BLaER1 treated with 17β-estradiol and CSF1 and Interleukin-3, amounts not matched to agents 10 nM and 100 nM (cell line): ENCODE results near the gene CDS2.

ENCODE experiments used
- H3K27ac ChIP-seq, 11 experiments: shearing (Covaris generic); formaldehyde crosslinking; 2 replicates each; pipeline ENCODE4 v1.8.1; 2022
- H3K27me3 ChIP-seq, 11 experiments: shearing (Covaris generic); formaldehyde crosslinking; 2 replicates each; pipeline ENCODE4 v1.8.1; 2022
- H3K36me3 ChIP-seq, 11 experiments: shearing (Covaris generic); formaldehyde crosslinking; 2 replicates each; pipeline ENCODE4 v1.8.1; 2022
- H3K4me1 ChIP-seq, 10 experiments: shearing (Covaris generic); formaldehyde crosslinking; 2 replicates each; pipeline ENCODE4 v1.8.1; 2022
- H3K4me2 ChIP-seq, 11 experiments: shearing (Covaris generic); formaldehyde crosslinking; 2 replicates each; pipeline ENCODE4 v1.8.1; 2022
- H3K4me3 ChIP-seq, 10 experiments: shearing (Covaris generic); formaldehyde crosslinking; 2 replicates each; pipeline ENCODE4 v1.8.1; 2022
- H3K9ac ChIP-seq, 11 experiments: shearing (Covaris generic); formaldehyde crosslinking; 2 replicates each; pipeline ENCODE4 v1.8.1; 2022
- H3K9me3 ChIP-seq, 11 experiments: shearing (Covaris generic); formaldehyde crosslinking; replicated peaks in 1 of 11; 2 replicates each; pipeline ENCODE4 v1.8.1; 2022
- H4K20me1 ChIP-seq, 11 experiments: shearing (Covaris generic); formaldehyde crosslinking; 2 replicates each; pipeline ENCODE4 v1.8.1; 2022
- Cebpa-rat ChIP-seq, 11 experiments: shearing (Covaris generic); IDR thresholded peaks; 2 replicates each; pipeline ENCODE4 v1.8.1; 2022

Gene CDS2

GRCh38 chr20:5160882-5161281 lies 34.1 kb downstream of the CDS2 start:
- Histone ChIP-seq H3K4me1 (peaks cover 41 to 67% (median 53%) of the 10 kb centered on the region in 10 experiments), H3K27me3 (no peaks in the 10 kb centered on the region), H3K9ac (peak overlapping the region in 2 of 11 experiments; percentile 51 to 58; a peak in 4 of 22 replicates), H3K27ac (peak overlapping the region; percentile 23 to 64 (median 53); a peak in 16 of 22 replicates), H3K4me2 (peak overlapping the region in 7 of 11 experiments; percentile 8 to 82 (median 48); a peak in 11 of 22 replicates), H4K20me1 (peaks cover 0 to 48% (median 0%) of the 10 kb centered on the region in 11 experiments; a peak in 5 of 22 replicates), H3K4me3 (peak overlapping the region in 3 of 10 experiments; percentile 5 to 38 (median 27); a peak in 4 of 20 replicates), H3K36me3 (peaks cover 0 to 28% (median 13%) of the 10 kb centered on the region in 11 experiments; a peak in 10 of 22 replicates), H3K9me3 (peaks cover 0 to 48% (median 34%) of the 10 kb centered on the region in 11 experiments; a peak in 18 of 22 replicates)
- TF ChIP-seq Cebpa-rat (IDR thresholded peaks at IDR 0.05) = no peak

- H3K9me3 ChIP-seq = peaks cover 0 to 41% (median 30%) of the 10 kb centered on the region in 11 experiments; a peak in 18 of 22 replicates
- peak overlapping the region in 2 of 11 experiments; percentile 51 to 58; a peak in 3 of 22 replicates for H3K9ac ChIP-seq
- no peaks in the 10 kb centered on the region for H3K27me3 ChIP-seq
- H4K20me1 ChIP-seq = peaks cover 0 to 48% (median 0%) of the 10 kb centered on the region in 11 experiments; a peak in 6 of 22 replicates
- peak overlapping the region; percentile 12 to 64 (median 53); a peak in 16 of 22 replicates for H3K27ac ChIP-seq
- H3K4me1 ChIP-seq = peaks cover 45 to 71% (median 56%) of the 10 kb centered on the region in 10 experiments
- H3K4me3 ChIP-seq = peak overlapping the region in 3 of 10 experiments; percentile 5 to 38 (median 27); a peak in 4 of 20 replicates
- peak overlapping the region in 8 of 11 experiments; percentile 1 to 82 (median 38); a peak in 11 of 22 replicates for H3K4me2 ChIP-seq
- H3K36me3 ChIP-seq = peaks cover 0 to 21% (median 7%) of the 10 kb centered on the region in 11 experiments; a peak in 8 of 22 replicates
- no peak for TF ChIP-seq Cebpa-rat (IDR thresholded peaks at IDR 0.05)
Observed at GRCh38 chr20:5161536-5162164, 34.8 kb downstream of the CDS2 start.

GRCh38 chr20:5164645-5165625 lies 38.1 kb downstream of the CDS2 start:
- Histone ChIP-seq H3K27me3 (no peaks in the 10 kb centered on the region), H3K9ac (peak overlapping the region in 7 of 11 experiments; percentile 11 to 65 (median 53); a peak in 11 of 22 replicates), H3K36me3 (peaks cover 0 to 16% (median 2%) of the 10 kb centered on the region in 11 experiments; a peak in 5 of 22 replicates), H3K4me2 (peak overlapping the region; percentile 66 to 98 (median 93)), H3K27ac (peak overlapping the region in 9 of 11 experiments; percentile 10 to 86 (median 77); a peak in 16 of 22 replicates), H3K9me3 (peaks cover 0 to 31% (median 23%) of the 10 kb centered on the region in 11 experiments; a peak in 18 of 22 replicates), H4K20me1 (peaks cover 0 to 68% (median 8%) of the 10 kb centered on the region in 11 experiments; a peak in 8 of 22 replicates), H3K4me1 (peaks cover 70 to 91% (median 84%) of the 10 kb centered on the region in 10 experiments), H3K4me3 (peak overlapping the region in 6 of 10 experiments; percentile 7 to 40 (median 32); a peak in 8 of 20 replicates)
- no peak for TF ChIP-seq Cebpa-rat (IDR thresholded peaks at IDR 0.05)

GRCh38 chr20:5168651-5169396 lies 42.0 kb downstream of the CDS2 start:
- Histone ChIP-seq H3K27ac (peak overlapping the region; percentile 55 to 86 (median 76)), H3K36me3 (peaks cover 0 to 8% (median 5%) of the 10 kb centered on the region in 11 experiments; a peak in 4 of 22 replicates), H3K27me3 (no peaks in the 10 kb centered on the region), H3K4me2 (peak overlapping the region; percentile 85 to 98 (median 93)), H3K9me3 (no peaks in the 10 kb centered on the region), H3K9ac (peak overlapping the region; percentile 49 to 73 (median 68); a peak in 20 of 22 replicates), H3K4me3 (peak overlapping the region; percentile 9 to 55 (median 42); a peak in 16 of 20 replicates), H3K4me1 (peaks cover 99 to 100% (median 100%) of the 10 kb centered on the region in 10 experiments), H4K20me1 (peaks cover 0 to 97% (median 8%) of the 10 kb centered on the region in 11 experiments; a peak in 10 of 22 replicates)
- no peak for TF ChIP-seq Cebpa-rat (IDR thresholded peaks at IDR 0.05)

GRCh38 chr20:5170341-5170740 lies 43.5 kb downstream of the CDS2 start:
- Histone ChIP-seq H3K4me1 (peaks cover 96 to 100% (median 100%) of the 10 kb centered on the region in 10 experiments), H3K9me3 (no peaks in the 10 kb centered on the region), H3K4me2 (peak overlapping the region; percentile 85 to 98 (median 93)), H3K4me3 (peak overlapping the region in 3 of 10 experiments; percentile 40 to 51 (median 44); a peak in 5 of 20 replicates), H3K27me3 (no peaks in the 10 kb centered on the region), H4K20me1 (peaks cover 0 to 83% (median 8%) of the 10 kb centered on the region in 11 experiments; a peak in 10 of 22 replicates), H3K36me3 (peaks cover 0 to 23% (median 8%) of the 10 kb centered on the region in 11 experiments; a peak in 9 of 22 replicates), H3K9ac (peak overlapping the region in 9 of 11 experiments; percentile 8 to 73 (median 69); a peak in 16 of 22 replicates), H3K27ac (peak overlapping the region in 10 of 11 experiments; percentile 62 to 86 (median 76); a peak in 20 of 22 replicates)
- no peak for TF ChIP-seq Cebpa-rat (IDR thresholded peaks at IDR 0.05)

GRCh38 chr20:5171064-5171789 lies 44.4 kb downstream of the CDS2 start:
- Histone ChIP-seq H3K4me1 (peaks cover 96 to 100% (median 100%) of the 10 kb centered on the region in 10 experiments), H4K20me1 (peaks cover 0 to 74% (median 8%) of the 10 kb centered on the region in 11 experiments; a peak in 10 of 22 replicates), H3K4me2 (peak overlapping the region; percentile 85 to 98 (median 93)), H3K36me3 (peaks cover 4 to 28% (median 15%) of the 10 kb centered on the region in 11 experiments; a peak in 14 of 22 replicates), H3K9ac (peak overlapping the region in 9 of 11 experiments; percentile 7 to 68 (median 36); a peak in 14 of 22 replicates), H3K27ac (peak overlapping the region in 9 of 11 experiments; percentile 32 to 86 (median 66); a peak in 17 of 22 replicates), H3K4me3 (peak overlapping the region in 1 of 10 experiments; percentile 26; a peak in 1 of 20 replicates), H3K27me3 (no peaks in the 10 kb centered on the region), H3K9me3 (no peaks in the 10 kb centered on the region)
- peak in 1 of 11 experiments; percentile 48; a peak in 2 of 22 replicates for TF ChIP-seq Cebpa-rat (IDR thresholded peaks at IDR 0.05)
